Measurements from ENCODE around the gene USP27X.

USP27X gene

GRCh38 chrX:49925176-49925575 is 45.9 kb downstream of the USP27X start:
- no peak overlapping the region for H3K4me3 ChIP-seq (ENCODE audit: low read length)
- TF ChIP-seq, protein P1, sequence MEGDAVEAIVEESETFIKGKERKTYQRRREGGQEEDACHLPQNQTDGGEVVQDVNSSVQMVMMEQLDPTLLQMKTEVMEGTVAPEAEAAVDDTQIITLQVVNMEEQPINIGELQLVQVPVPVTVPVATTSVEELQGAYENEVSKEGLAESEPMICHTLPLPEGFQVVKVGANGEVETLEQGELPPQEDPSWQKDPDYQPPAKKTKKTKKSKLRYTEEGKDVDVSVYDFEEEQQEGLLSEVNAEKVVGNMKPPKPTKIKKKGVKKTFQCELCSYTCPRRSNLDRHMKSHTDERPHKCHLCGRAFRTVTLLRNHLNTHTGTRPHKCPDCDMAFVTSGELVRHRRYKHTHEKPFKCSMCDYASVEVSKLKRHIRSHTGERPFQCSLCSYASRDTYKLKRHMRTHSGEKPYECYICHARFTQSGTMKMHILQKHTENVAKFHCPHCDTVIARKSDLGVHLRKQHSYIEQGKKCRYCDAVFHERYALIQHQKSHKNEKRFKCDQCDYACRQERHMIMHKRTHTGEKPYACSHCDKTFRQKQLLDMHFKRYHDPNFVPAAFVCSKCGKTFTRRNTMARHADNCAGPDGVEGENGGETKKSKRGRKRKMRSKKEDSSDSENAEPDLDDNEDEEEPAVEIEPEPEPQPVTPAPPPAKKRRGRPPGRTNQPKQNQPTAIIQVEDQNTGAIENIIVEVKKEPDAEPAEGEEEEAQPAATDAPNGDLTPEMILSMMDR (IDR thresholded peaks at IDR 0.05; ENCODE audit: insufficient read depth, low read depth, low read length, missing control alignments): no peak

DNA sequence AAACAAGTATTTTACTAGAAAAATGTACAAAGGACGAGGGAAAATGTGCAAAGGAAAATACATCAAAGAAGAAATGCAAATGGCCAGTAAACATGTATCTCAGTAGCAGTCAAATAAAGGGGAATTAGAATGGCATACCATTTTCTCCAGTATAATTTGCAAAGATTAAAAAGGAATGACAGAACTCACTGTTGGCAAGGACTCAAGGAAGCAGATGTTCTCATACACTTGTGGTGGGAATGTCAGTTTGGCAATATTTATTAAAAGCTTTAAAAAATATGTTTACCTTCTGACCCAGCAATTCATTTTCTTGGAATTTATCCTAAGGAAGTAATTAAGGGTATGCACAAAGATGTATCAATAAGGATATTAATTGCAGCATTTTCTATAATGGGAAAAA is 50.8 kb downstream of the USP27X start:
- no peak for DNase-seq (ENCODE audit: low read depth)
- H3K4me3 ChIP-seq (ENCODE audit: low read length): no peak overlapping the region
- TF ChIP-seq, protein P1 (IDR thresholded peaks at IDR 0.05; ENCODE audit: insufficient read depth, low read depth, low read length, missing control alignments): no peak

More at GRCh38 chrX:49925176-49925575, 45.9 kb downstream of the USP27X start:
- no peak for DNase-seq (ENCODE audit: low read depth)
